ENCODE measurements around the gene SYNGR4.
"Not testable (repeated sequence)": the region's sequence is repeated elsewhere in the genome, so short reads cannot be mapped to it uniquely, and the experiment has no call there.

Gene SYNGR4

DNA sequence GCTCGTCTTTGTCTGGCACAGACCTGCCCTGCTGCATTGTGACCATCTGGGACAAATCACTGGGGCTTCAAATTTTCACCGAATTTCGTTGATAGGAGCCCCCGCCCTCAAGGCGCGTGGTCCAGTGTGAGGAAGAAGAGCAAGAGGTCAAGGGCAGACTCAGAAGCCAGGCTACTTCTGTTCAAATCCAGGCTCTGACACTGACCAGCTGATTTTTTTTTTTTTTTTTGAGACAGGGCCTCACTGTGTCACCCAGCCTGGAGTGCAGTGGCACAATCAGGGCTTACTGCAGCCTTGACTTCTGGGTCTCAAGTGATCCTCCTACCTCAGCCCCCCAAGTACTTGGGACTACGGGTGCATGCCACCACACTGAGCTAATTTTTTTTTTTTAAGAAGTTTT is 7.2 kb downstream of the SYNGR4 start:
- DNase-seq (ENCODE audit: low spot score): no peak

DNA sequence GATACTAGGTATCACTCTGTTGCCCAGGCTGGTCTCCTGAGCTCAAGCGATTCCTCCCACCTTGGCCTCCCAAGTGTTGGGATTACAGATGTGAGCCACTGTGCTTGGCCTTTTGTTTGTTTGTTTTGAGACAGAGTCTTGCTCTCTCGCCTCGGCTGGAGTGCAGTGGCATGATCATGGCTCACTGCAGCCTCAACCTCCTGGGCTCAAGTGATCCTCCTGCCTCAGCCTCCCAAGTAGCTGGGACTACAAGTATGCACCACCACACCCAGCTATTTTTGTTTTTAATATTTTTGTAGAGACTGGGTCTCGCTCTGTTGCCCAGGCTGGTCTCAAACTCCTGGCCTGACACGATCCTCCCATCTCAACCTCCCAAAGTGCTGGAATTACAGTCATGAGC is 7.6 kb downstream of the SYNGR4 start:
- DNase-seq (ENCODE audit: low spot score): not testable (repeated sequence)

DNA sequence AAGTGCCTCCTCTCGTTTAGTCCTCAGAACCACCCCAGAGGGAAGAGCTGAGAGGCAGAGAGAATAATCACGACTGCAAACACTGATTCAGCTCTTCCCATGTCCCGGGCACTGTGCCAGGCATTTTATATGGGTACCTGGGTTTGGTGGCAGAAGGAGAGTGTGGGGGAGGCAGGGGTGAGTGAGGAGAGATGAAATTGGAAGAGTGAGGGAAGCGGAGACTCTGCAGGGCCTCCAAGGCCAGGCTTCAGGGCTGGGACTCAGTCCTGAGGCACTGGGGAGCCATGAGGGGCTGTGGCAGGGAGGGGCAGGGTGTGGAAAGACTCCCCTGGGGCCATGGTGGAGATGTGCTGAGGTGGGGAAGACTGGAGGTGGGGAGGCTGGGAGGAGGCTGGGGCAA is 8.7 kb downstream of the SYNGR4 start:
- no peak for DNase-seq (ENCODE audit: low spot score)

DNA sequence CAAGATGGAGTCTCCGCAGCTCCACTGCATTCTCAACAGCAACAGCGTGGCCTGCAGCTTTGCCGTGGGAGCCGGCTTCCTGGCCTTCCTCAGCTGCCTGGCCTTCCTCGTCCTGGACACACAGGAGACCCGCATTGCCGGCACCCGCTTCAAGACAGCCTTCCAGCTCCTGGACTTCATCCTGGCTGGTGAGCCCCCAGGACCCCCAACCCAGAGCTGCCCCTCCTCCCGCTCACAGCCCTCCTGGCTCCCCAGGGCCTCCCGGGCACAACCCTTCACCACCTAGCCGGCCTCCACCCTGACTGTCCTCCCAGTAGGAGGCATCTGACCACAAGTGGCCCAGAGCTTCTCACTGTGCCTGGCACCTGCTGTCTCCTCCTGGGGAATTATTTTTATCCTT is 9.4 kb downstream of the SYNGR4 start:
- DNase-seq (ENCODE audit: low spot score): no peak

DNA sequence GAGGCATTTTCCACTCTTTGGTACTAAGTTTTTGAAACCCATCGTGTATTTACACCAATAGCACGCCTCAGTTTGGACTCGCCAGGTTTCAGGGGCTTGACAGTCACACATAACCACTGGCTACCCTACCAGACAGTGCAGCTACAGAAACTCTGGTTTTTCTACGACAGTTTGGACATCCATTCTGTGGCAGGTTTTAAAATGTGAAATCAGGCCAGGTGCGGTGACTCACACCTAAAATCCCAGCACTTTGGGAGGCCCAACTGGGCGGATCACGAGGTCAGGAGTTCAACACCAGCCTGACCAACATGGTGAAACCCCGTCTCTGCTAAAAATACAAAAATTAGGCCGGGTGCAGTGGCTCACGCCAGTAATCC is 14.0 kb downstream of the SYNGR4 start:
- DNase-seq (ENCODE audit: low spot score): no peak

DNA sequence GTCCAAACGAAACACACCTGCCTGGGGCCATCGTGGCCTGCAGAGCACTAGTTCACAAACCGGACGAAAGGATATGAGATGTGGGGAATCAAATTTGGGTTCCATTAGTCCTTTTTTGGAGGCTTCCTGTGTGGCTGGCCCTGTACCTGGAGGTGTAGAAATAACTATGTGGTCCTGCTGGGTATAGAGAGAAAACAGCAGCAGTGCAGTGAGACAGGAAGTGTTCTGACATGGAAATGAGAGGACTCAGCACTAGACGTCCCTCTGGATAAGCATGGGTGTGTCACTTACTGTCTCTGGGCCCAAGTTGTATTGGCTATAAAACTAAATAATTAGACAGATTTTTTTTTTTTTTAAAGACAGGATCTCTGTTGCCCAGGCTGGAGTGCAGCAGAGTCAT is 14.9 kb downstream of the SYNGR4 start:
- DNase-seq (ENCODE audit: low spot score): no peak

DNA sequence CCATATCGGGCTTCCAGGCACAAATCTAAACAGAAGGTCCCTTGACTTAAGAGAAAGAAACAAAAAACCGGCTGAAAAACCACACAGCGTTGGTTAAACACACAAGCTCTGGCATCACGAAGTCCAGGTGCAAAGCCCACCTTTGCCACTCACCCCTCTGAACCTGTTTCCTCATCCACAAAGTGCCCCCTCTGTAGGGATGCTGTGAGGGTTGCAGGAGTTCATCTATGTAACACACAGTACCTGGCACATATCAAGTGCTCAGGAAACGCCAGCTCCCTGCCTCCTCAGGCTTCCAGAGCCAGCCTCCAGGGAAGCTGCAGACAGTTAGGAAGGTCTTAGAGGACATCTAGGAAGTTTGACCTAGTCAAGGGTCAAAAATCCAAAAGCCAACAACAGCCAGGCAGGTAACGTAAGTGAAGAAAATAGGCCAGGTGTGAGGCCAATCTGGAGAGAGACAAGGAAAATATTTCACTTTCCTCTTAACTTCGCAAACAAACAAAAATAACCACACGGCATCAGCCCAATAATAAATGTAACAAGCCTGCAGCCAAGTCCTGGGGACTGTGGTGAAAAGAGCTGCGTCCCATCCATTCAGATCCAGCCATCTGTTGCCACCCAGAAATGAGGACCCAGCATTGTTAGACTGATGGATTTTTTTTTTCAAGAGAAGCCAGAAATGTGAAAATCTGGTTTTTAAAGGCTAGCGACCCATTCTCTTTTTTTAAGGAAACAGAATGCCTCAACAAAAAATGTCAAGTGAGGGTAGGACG is 17.2 kb downstream of the SYNGR4 start:
- DNase-seq (ENCODE audit: low spot score): no peak

DNA sequence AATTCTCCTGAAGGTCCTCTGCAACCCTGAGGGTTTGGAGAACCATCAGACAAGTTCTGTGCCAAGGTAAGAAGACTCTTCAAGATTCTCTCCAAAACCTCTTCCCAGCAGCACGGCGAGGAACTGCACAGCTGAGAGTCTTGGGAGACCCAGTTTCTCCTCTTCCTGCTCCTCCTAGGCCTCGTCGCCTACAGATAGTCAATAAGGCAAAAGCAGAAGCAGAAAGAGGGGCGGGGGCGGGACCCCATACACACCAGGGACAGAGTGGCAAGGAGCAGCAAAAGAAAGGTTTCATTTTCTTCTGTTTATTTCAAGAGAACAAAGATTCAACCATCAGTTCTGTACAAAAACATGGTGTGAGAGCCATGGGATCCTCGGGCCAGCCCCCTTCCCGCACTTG is 18.1 kb downstream of the SYNGR4 start:
- DNase-seq (ENCODE audit: low spot score): no peak

DNA sequence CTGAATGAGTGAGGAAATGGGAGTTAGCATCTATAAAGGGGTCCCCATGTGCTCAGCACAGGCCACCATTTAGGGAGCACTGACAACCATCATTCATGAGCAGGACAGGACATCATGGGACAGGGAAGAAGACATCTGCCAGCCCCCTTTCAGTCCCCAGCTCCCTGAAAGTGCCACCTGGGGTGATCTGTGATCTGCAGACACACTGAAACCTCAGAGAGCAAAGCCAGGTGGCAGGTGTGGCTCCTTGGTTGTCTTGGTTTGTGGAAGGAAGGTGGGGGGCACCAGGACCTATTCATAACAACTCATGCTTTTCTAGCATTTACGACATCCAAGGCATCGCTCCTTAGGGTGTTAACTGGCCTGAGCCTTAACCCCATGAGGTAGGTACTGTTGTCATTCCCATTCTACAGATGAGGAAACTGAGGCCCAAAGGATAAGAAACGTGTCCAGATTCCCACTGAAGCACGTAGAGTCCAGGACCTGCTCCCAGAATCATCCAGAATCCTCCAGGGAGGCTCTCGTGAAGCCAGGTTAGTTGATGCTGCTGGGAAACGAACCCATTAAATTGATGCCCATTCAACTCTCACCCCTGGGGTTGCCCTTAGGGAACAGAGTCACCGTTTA is 21.4 kb downstream of the SYNGR4 start:
- DNase-seq (ENCODE audit: low spot score): no peak

DNA sequence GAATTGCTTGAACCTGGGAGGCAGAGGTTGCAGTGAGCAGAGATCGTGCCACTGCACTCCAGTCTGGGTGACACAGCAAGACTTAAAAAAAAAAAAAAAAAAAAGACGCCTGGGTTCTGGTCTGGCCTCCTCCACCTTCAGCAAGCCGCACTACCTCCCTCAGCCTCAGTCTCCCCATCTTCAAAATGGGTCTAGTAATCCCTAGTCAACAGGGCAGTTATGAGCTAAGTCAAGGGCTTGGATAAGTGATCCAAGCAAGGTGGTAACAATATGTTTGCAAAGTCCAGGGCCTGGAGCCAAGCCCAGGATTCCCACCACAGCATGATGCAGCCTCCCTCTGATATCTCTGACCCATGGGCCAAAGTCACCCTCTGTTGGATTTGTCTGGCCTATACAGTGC is 22.8 kb downstream of the SYNGR4 start:
- DNase-seq (ENCODE audit: low spot score): no peak

DNA sequence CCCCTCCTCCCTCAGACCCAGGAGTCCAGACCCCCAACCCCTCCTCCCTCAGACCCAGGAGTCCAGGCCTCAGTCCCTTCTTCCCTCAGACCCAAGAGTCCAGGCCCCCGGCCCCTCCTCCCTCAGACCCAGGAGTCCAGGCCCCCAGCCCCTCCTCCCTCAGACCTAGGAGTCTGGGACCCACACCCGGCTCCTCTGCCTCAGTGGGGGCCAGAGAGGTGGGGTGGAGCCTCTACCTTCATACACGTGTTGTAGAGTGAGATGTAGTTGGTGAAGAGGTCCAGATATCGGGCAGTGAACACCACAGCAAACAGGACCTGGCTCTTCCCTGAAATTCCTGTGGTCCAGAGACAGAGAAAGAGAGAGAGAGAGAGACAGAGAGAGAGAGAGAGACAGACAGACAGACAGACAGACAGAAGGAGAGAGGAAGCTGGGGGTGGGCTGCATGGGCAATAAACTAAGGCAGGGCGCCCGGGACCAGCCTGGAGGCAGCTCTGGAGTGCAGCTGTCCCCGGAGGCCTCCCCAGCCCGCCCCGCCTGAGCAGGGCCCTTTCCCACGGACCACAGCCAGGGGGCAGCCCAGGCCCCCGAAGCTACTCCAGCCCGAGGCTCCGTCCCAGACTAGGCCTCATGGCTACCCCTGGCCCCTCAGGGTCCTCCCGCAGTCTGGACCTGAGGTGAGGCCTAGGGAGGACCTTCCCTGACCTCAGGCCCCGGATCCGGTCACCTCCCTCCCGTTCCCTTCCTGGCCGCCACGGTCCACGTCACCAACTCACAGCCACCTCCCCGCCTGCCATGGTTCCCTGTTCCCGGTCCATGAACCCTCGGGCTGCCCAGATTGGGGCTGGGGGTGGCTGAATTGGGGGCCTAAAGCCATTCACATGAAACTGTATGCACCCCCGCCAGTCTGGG is 26.3 kb downstream of the SYNGR4 start:
- DNase-seq (ENCODE audit: low spot score): peak; percentile 78

DNA sequence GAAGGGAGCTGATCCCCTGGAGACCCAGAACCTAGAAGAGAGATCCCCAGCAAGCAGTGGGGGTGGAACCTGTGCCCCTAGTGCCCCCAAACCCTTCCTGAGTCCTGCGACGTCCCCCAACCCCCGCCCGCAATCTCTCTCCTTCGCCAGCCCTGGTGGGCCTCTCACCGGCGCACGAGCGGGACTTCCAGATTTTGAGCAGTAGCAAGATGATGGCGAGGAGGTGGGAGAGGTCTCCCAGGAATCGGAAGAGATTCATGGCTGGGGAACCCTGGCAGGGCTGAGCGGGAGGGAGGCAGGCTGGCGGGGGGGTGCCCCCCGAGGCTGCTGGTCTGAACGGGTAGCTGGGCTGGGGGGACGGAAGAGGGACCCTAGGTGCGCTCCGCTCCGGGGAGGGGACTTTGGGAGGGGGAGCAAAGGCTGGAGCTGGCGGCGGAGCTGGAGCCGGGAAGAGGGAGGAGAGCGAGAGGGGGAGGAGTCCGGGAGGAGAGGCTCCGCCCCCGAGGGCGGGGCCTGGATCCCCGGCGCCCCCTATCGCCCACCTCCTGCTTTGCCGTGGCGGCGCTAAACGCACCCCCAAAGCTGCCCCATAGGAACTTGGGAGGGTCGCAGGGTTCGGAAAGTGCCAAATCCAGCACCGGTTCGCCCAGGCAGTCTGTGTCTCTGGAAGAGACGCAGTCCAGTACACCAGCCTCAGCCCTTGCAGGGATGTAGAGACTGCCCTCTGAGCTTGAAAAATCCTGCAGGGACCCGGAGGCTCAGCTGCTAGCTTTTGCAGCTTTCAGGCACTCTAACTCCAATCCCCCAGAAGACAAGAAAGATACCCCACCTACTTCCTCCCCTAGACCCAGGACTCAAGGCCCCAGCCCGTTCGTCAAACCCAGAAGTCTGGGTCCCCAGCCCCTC is 27.2 kb downstream of the SYNGR4 start, which contains the start of gene KDELR1:
Gene KDELR1 (minus strand): TSS at position 452 of the 906 bp plus-strand sequence. CDS start 193 bp downstream, at position 259.
- DNase-seq (ENCODE audit: low spot score): peak; percentile 93

DNA sequence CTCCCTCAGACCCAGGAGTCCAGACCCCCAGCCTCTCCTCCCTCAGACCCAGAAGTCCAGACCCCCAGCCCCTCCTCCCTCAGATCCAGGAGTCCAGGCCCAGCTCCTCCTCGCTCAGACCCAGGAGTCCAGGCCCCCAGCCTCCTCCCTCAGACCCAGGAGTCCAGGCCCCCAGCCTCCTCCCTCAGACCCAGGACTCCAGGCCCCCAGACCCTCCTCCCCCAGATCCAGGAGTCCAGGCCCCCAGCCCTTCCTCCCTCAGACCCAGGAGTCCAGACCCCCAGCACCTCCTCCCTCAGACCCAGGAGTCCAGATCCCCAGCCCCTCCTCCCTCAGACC is 27.8 kb downstream of the SYNGR4 start:
- not testable (repeated sequence) for DNase-seq (ENCODE audit: low spot score)

DNA sequence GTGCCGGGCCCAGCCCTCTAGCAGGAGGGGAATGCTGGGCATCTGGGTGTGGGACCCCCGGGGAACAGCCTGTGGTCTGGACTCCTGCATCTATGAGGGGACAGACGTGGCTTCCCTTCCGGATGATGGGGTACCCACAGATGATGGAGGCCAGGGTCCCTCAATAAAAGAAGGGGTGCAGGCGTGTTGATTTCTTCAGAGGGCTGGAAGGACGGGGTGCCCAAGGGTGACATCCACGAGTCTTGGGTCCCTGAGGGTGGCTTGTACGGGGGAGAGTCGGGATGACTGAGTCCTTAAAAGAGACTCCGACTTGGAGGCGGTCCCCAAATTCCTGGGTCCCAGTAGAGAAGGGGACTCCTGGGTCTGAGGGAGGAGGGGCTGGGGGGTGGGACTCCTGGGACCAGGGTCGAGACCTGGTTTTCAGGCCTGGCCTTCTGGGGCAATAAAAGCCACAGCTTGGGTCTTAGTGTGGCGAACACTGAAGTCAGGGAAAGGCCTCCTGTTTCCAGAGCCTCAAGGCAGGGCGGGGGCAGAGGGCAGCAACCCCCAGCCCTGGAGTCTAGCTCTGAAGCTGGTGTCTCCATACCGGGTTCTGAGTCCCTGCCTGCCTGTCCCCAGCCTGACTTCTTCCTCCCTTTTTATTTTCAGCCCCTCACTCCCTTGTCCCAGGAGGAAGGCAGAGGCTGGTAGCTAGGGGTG is 28.8 kb downstream of the SYNGR4 start:
- no peak for DNase-seq (ENCODE audit: low spot score)

DNA sequence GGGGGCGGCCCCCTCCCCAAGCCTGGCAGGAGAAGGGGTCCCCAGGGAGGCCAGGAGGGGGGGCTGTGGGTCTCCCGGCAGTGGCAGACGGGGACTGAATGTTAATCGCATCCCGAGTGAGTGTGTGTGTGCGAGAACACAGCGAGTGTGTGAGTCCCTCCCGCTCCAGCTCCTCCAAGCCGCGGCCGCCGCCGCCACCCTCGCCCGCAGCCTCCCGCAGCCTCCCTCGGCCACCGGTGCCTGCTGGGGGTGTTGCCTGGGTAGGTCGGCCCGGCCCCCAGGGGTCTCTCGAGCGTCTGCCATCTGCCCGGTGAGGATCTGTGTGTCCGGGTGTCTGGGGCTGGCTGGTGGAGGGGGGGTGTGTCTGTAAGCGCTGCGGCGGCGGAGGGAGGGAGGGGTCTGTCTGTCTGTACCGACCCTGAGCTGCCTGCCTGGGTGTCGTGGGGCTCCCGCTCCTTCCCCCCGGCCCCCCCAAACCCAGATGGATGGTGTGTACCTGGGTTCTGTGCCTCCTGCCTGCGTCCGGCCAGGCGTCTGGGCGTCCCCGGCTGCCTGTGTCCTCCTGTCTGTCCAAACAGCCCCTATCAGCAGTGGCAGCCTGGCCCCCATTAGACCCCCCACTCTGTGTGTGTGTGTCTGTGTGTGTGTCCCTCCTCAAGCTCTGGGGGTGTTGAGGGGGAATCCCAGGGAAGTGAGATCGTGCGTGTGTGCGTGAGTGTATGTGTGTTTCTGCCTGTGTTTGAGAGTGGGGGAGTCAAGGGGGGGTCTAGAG is 29.6 kb downstream of the SYNGR4 start, which contains the start of gene GRIN2D:
Gene GRIN2D (plus strand): TSS at position 110 of the 772 bp plus-strand sequence. CDS start 4,725 bp downstream, outside the sequence.
- peak; percentile 51 for DNase-seq (ENCODE audit: low spot score)

DNA sequence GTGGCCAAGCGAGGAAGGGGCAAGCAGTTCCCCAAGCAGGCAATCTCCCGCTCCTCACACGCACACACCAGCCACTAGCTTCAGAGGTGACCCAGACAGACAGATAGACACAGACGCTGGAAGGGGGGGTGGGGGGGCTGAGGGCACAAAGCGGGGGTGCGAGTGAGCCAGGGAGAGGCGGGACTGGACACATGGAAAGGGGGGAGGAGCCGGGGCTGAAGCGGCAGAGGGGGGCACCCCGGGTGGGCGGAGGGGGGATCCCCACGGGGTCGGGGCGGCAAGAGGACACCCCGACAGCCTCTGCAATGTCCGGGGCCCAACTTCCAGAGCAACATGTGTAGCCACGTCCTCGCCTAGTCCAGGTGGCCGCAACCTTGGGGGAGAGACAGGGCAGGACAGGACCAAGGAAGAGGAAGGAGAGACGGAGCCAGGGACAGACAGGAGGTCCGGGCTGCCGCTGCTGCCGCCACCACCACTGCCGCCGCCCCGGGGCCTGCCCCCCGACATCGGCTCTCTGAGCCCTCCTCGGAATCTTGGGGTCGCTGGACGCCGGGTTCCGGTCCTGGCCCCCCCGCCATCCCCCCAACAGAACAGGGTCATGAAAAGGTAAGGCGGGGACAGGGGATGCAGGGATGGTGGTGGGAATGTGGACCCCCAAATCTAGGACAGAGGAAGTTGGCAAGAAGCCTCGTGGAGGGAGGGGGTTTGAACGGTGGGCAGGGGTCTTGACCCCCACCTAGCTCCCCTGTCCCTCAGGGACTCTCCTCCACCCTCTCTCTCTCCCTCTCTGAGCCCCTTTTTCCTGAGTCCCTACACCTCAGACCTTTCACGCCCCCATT is 30.4 kb downstream of the SYNGR4 start:
- DNase-seq (ENCODE audit: low spot score): no peak

DNA sequence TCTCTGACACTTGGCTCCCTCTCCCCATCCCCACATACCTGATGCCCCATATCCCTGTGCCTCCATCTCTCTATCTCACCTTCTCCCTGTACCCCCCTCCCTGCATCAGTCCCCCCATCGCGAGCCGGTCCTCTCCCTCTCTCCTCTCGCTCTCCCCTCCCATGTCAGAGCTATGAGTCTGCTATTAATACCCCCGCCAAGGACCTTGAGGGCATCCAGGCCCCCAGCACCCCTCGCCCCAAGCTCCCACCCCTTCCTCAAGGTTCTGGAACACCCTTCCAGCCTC is 30.9 kb downstream of the SYNGR4 start:
- no peak for DNase-seq (ENCODE audit: low spot score)

DNA sequence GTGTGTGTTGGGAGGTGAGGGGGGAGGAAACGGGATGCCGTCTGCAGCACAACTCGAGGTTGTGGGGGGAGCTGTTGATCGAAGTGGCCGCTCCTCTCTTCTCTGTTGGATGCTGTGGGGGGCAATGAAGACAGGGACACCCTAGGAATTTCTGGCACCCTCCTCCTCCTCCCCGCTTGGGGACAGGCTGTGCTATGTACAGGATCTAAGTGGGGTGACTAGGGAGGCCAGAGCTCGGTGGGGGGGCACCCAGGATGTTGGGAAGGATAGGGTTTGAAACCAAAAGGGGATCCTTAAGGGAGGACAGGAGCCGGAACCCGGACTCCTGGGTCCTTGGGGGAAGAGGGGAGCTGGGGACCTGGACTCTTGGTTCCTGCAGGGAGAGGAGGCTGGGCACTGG is 31.3 kb downstream of the SYNGR4 start:
- DNase-seq (ENCODE audit: low spot score): no peak

DNA sequence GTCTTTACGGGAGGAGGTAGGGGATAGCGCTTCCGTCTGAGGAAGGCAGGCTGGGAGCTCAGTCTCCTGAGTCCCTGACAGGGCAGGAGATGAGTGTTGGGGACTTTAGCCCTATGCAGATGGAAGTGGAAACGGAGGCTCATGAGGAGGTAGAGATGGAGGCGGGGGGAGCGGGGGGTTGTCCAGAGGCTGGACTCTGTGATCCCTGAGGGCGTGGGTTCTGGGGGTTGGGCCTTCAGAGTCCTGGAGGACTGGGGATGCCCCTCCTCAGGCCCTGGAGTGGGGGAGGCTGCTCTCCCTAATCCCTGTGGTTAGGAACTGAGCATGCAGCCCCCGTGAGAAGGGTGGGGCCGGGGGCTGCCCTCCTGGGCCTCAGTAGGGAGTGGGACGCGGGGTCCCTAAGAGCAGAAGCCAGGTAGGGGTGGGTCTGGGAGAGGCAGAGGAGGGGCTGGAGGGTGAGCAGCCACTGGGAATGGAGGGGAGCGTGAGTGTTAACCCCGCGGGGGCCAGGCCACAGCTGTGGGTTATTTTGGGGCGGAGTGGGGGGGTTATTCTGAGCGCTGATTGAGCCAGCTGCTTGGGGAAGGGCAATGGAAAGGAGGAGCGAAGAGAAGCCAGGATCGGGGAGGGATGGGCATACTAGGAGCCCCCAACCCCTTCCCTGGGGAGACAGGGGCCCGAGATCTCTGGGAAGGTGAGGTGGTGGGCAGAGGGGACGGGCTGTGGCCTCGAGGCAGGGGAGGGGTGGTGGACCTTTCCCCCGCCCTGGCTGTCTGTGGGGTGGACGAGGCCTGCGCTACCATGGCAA is 32.1 kb downstream of the SYNGR4 start:
- DNase-seq (ENCODE audit: low spot score): no peak
